ENCODE data around the gene SH2D4B. TPM values are rescaled to one million over a fixed set of nuclear protein-coding genes. Genes with fewer than 3 reads are reported as not detected.

Gene SH2D4B
- total RNA-seq, 1 donor from 2014 or later, result 0.43 TPM

DNA sequence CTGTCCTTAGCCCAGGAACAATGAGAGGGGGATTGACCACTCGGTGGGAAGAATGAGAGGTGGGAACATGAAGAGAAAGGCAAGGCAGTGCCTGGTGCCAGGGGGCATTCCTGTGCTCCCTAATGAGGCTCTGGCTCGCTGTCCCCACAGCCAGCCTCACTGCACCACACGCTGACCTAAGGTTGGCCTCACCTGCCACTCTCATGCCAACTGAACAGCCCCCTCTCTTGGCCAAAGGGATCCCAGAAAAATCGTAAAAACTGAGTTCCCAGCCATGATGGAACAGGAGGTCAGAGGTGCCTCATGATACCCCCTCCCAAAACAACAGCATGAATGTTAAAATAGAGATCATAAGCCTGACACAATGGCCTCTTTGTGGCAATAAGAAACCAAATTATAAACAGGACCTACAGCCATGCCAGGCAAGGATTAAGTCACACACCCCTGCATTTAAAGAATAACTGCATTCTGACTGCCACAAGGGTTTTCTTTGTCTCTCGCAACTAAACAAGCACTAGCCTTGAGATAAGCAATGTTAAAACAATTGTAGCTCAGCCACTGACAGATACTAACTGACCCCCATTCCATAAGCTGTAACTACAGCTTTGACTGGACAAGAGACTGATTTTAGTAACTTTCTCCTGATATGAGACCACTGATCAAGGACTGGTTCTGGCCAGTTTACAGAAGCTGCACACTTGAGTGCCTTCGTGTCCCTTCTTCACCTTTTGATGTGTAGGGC is 149.2 kb downstream of the SH2D4B start:
- Histone ChIP-seq H3K36me3 (no peaks in the 10 kb centered on the region), H3K27ac (no peak overlapping the region), H3K4me1 (no peaks in the 10 kb centered on the region), H3K4me3 (no peak overlapping the region), H3K9me3 (no peaks in the 10 kb centered on the region), H3K27me3 (no peaks in the 10 kb centered on the region)
- DNase-seq, result no peak
- TF ChIP-seq, protein P1, sequence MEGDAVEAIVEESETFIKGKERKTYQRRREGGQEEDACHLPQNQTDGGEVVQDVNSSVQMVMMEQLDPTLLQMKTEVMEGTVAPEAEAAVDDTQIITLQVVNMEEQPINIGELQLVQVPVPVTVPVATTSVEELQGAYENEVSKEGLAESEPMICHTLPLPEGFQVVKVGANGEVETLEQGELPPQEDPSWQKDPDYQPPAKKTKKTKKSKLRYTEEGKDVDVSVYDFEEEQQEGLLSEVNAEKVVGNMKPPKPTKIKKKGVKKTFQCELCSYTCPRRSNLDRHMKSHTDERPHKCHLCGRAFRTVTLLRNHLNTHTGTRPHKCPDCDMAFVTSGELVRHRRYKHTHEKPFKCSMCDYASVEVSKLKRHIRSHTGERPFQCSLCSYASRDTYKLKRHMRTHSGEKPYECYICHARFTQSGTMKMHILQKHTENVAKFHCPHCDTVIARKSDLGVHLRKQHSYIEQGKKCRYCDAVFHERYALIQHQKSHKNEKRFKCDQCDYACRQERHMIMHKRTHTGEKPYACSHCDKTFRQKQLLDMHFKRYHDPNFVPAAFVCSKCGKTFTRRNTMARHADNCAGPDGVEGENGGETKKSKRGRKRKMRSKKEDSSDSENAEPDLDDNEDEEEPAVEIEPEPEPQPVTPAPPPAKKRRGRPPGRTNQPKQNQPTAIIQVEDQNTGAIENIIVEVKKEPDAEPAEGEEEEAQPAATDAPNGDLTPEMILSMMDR (IDR thresholded peaks at IDR 0.05), result no peak
- no peak for ATAC-seq
- intact Hi-C loops (cut with DNase I), result no loop called here

DNA sequence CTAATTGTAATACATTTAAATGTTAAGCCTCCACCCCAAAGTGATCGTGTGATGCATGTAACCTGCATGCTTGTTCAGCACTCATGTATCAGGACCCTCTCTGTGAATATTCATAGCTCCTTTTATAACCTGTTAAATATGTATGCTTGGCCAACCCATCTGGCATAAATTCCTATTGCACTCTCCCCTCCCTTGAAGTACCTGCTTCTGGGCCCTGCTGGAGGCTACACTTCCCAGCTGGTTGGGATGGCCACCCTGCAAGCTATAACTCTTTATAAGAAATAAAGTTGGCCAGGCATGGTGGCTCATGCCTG is 149.7 kb downstream of the SH2D4B start:
- Histone ChIP-seq H3K4me1 (no peaks in the 10 kb centered on the region), H3K9me3 (no peaks in the 10 kb centered on the region), H3K4me3 (no peak overlapping the region), H3K36me3 (no peaks in the 10 kb centered on the region), H3K27ac (no peak overlapping the region), H3K27me3 (no peaks in the 10 kb centered on the region)
- intact Hi-C loops (cut with DNase I), result no loop called here
- DNase-seq (no peak), ATAC-seq (no peak)
- TF ChIP-seq, protein P1 (IDR thresholded peaks at IDR 0.05), result no peak

DNA sequence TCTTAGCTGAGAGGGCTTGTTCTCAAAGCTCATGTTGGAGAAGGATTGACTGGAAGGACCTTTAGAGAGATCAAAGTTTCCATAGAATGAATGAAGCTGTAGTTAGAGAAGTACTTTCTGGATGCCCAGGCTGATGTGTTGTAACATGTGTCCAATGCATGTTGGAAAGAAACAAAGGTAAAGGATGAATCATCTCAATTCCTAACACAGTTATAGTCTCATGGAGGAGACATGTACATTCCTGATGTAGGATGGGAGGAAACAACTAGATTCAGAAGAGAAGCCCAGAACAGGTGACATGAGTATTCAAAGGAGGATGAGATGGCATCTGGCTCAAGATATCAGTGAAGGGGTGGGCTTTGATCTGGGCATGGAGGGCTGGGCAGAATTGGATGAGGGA is 152.7 kb downstream of the SH2D4B start:
- Histone ChIP-seq H3K4me3 (no peak overlapping the region), H3K4me1 (no peaks in the 10 kb centered on the region), H3K27ac (no peak overlapping the region), H3K9me3 (no peaks in the 10 kb centered on the region), H3K36me3 (no peaks in the 10 kb centered on the region), H3K27me3 (no peaks in the 10 kb centered on the region)
- DNase-seq (no peak), ATAC-seq (no peak)
- TF ChIP-seq, protein P1 (IDR thresholded peaks at IDR 0.05), result no peak
- intact Hi-C loops (cut with DNase I), result no loop called here

DNA sequence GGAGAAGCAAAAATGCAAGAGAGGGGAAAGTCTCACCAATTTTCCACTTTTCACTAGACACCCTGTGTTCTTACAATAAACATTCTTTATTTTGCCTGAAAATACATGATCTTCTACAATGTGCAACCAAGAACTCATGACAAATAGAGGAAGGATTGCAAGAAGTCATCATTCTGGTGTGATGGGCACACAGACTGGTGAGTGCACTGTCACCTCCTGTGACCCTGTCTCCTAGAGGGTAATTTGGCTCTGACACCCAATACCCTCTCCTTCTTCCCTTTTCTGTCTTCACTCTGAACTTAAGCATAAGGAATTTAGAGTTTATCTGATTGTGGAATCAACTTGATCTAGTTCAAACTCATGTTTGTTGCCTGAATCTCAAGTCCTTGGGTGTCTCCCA is 153.7 kb downstream of the SH2D4B start:
- Histone ChIP-seq H3K27ac (no peak overlapping the region), H3K36me3 (no peaks in the 10 kb centered on the region), H3K4me1 (no peaks in the 10 kb centered on the region), H3K9me3 (no peaks in the 10 kb centered on the region), H3K27me3 (no peaks in the 10 kb centered on the region), H3K4me3 (no peak overlapping the region)
- no peak for DNase-seq
- ATAC-seq, result no peak
- TF ChIP-seq, protein P1 (IDR thresholded peaks at IDR 0.05), result no peak
- intact Hi-C loops (cut with DNase I), result no loop called here

DNA sequence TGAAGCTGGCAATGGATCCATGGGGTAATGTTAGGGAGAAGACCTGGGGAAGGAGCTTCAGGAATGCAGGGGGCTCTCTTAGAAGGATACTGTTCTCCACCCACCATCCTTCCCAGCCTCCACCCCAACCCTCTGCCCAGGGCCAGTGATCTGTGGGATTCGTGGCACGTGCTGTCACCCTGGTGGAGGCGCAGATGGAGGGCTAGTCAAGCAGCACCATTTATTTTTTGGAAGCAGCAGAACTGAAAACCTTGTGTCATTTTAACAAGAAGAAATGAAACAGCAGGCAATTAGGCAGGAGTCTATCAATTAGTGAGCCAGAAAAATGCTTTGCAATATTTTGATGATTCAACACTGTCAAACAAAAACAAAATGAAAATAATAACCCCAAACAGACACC is 155.9 kb downstream of the SH2D4B start:
- intact Hi-C loops (cut with DNase I), result no loop called here
- no peaks in the 10 kb centered on the region for H3K27me3 ChIP-seq
- no peak overlapping the region for H3K27ac ChIP-seq
- H3K4me3 ChIP-seq, result no peak overlapping the region
- ATAC-seq (no peak), DNase-seq (no peak)
- no peaks in the 10 kb centered on the region for H3K4me1 ChIP-seq
- H3K9me3 ChIP-seq, result no peaks in the 10 kb centered on the region
- no peaks in the 10 kb centered on the region for H3K36me3 ChIP-seq
- TF ChIP-seq, protein P1 (IDR thresholded peaks at IDR 0.05), result no peak

DNA sequence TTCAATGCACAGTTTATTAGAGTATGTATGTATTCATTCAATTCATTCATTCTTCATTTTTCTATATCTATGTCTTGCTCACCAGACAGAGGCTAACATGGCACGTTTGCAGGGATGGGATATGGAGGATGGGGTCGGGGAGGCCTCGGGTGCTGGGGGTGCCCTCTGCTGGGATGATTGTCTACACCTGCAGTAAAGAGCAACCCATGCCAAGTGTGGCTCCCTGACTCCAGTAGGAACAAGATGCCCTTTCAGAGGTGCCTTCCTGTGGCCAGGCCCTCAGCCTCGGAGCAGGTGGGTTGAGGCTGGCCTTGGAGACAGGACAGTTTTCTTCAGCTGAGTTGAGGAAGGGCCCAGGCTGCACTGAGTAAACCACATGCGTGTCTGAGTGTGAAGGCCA is 157.2 kb downstream of the SH2D4B start:
- TF ChIP-seq, protein P1 (IDR thresholded peaks at IDR 0.05), result no peak
- Histone ChIP-seq H3K4me3 (no peak overlapping the region), H3K27me3 (no peaks in the 10 kb centered on the region), H3K4me1 (no peaks in the 10 kb centered on the region), H3K36me3 (no peaks in the 10 kb centered on the region), H3K9me3 (no peaks in the 10 kb centered on the region), H3K27ac (no peak overlapping the region)
- no peak for ATAC-seq
- intact Hi-C loops (cut with DNase I), result no loop called here
- DNase-seq, result no peak

All from upper lobe of right lung (tissue), 1 donor.